Measurements from ENCODE around the gene CEP76. TPM values are rescaled to one million over a fixed set of nuclear protein-coding genes. Genes with fewer than 3 reads are reported as not detected.

Gene CEP76
- 11.3 TPM in 2 replicates for total RNA-seq

GRCh38 chr18:12702221-12703095, at the start of gene CEP76, which contains the start of gene PSMG2:
Gene CEP76, minus strand, starts transcription at chr18:12702723. Its CDS starts 175 bp downstream, at chr18:12702548.
Gene PSMG2, plus strand, starts transcription at chr18:12703042. Its CDS starts 66 bp downstream, at chr18:12703108.

GRCh38 chr18:12657684-12658425, 44.7 kb downstream of the CEP76 start, which contains the start of gene SPIRE1:
Gene SPIRE1, minus strand, starts transcription at chr18:12658107. Its CDS starts 241 bp downstream, at chr18:12657866.

Other genes starting within 250 kb of the CEP76 start
- 26.4 and 34.0 TPM in 2 replicates for gene SPIRE1, start 44.6 kb downstream of the CEP76 start, total RNA-seq
- gene PSMG2, start 319 bp upstream of the CEP76 start, total RNA-seq: 40.9 and 45.1 TPM in 2 replicates
- gene PTPN2, start 181.5 kb upstream of the CEP76 start, total RNA-seq: 26.1 and 29.3 TPM in 2 replicates
- gene SEH1L, start 245.3 kb upstream of the CEP76 start, total RNA-seq: 39.5 and 84.5 TPM in 2 replicates

All from smooth muscle cell of the umbilical artery (primary cell).